Heart right ventricle (tissue), 16 donors: ENCODE results near the gene MTA1. TPM values are rescaled to one million over a fixed set of nuclear protein-coding genes. Genes with fewer than 3 reads are reported as not detected.

Experiments
- ATAC-seq, 8 donors: fragments of 200-7000 bp; cut with Tn5 transposase; one replicate each; pipeline ENCODE4 v1.9.1; 2020; ENCODE audit warnings: mild to moderate bottlenecking in 8 of 8, moderate library complexity in 8 of 8, moderate number of reproducible peaks in 1 of 8
- DNase-seq, 2 donors: peaks; one replicate each; pipeline ENCODE4 v3.0.0-alpha.2; 2020
- H3K27ac ChIP-seq, 10 donors: fragments of 200-600 bp; sonication (generic) in 2 of 10; one replicate each; pipeline versions ENCODE4 v1.5.0 to v1.8.0; 2020 to 2022; ENCODE audit warnings: mild to moderate bottlenecking in 3 of 10
- H3K27me3 ChIP-seq, 7 donors: fragments of 200-600 bp; one replicate each; pipeline ENCODE4 v1.8.0; 2021 to 2022; ENCODE audit warnings: mild to moderate bottlenecking in 2 of 7
- H3K36me3 ChIP-seq, 9 donors: fragments of 200-600 bp; sonication (generic) in 1 of 9; one replicate each; pipeline versions ENCODE4 v1.5.0 to v1.8.0; 2020 to 2022; ENCODE audit warnings: mild to moderate bottlenecking in 2 of 9
- H3K4me1 ChIP-seq, 9 donors: fragments of 200-600 bp; sonication (generic) in 1 of 9; one replicate each; pipeline versions ENCODE4 v1.5.0 to v1.8.0; 2020 to 2022; ENCODE audit warnings: mild to moderate bottlenecking in 4 of 9
- H3K4me3 ChIP-seq, 10 donors: fragments of 200-600 bp; sonication (generic) in 2 of 10; one replicate each; pipeline versions ENCODE4 v1.5.0 to v1.8.0; 2020 to 2022; ENCODE audit warnings: mild to moderate bottlenecking in 7 of 10, moderate library complexity in 2 of 10
- H3K9me3 ChIP-seq, 11 donors: fragments of 200-600 bp in 10 of 11; sonication (generic) in 2 of 11; one replicate each; pipeline versions ENCODE4 v1.5.0 to v1.8.0; 2013 to 2022; ENCODE audit warnings: mild to moderate bottlenecking in 2 of 11, control low read depth in 1 of 11, moderate library complexity in 1 of 11
- CTCF ChIP-seq, 9 donors: fragments of 200-600 bp; sonication (generic) in 2 of 9; IDR thresholded peaks; one replicate each; pipeline versions ENCODE4 v1.5.0 to v1.8.0; 2021 to 2022; ENCODE audit warnings: antibody characterized with exemption in 9 of 9, mild to moderate bottlenecking in 5 of 9, moderate library complexity in 1 of 9
- WGBS, 2 donors: extraction: QIAGEN DNeasy Blood & Tissue Kit; methylation state at CpG; one replicate each; pipeline ENCODE4 v1.1.7; 2013; ENCODE audit warnings: inconsistent platforms in 1 of 2; 5-methylcytosine and 5-hydroxymethylcytosine counted together
- intact Hi-C, 10 donors: fragments of 100-400 bp; cut with DNase I; formaldehyde crosslinking; loops; one replicate each; pipeline versions ENCODE4 v1.11.1 to v1.14.2; 2022
- polyA plus RNA-seq, 2 donors: library from polyadenylated mRNA; stranded (reverse); fragments of 200-250 nt; gene quantifications; one replicate each; pipeline ENCODE4 v1.2.3, GENCODE V29; 2013
- total RNA-seq, 10 donors: library from RNA; stranded (reverse); fragmentation: NEBNext Ultra II Directional in 3 of 10; extraction: Animal tissue kit (Norgen Biotek cat#: 25700) in 3 of 10; gene quantifications; one replicate each; pipeline versions ENCODE4 v1.2.1 to v1.2.4, GENCODE V29; 2021 to 2023
- donor health status: Arrhythmogenic right ventricular cardiomyopathy.
- donor health status: ischemic (EF 13 %, LVEDD 7.1; RV severe dilation, severe dysfunction).
- donor health status: healthy with polysubstance abuse.
- donor health status: DM: no; HTN: yes; CAD: no.
- donor health status: DM: no; HTN: no; CAD: no.
- donor health status: ischemic (EF 25% LVEDD 6.9; RV normal size, moderate dysfunction).
- donor health status: ischemic (EF 25% LVEDD 5.7; RV mildly dilated, moderate dysfunction).
- donor health status: healthy.
- donor health status: DM: yes; HTN: yes; CAD: no.
- donor health status: Ischemic cardiomyopathy.
- donor health status: ischemic (EF 35%, LVEDD 5.7; RV mildly dilated, moderate dysfunction).
- donor health status: nonischemic (EF 11% LVEDD 7.7; RV severe dilation, severe dysfunction).
- donor health status: DM: yes; HTN: yes; CAD: no.
- donor health status: PGD.
- donor health status: ischemic (EF 29% LVEDD 5.4; RV normal size, mild dysfunction).
- donor health status: nonischemic (EF 23%, LVEDD 6.1; RV moderate dilation, normal function).

Gene MTA1
- total and polyA plus RNA-seq, 12 donors: 94.4 to 250 (median 133) TPM

GRCh38 chr14:105417690-105418121 lies 1.9 kb upstream of the MTA1 start:
- H3K27ac ChIP-seq: no peak overlapping the region
- 88 to 97% methylated on average over 3 of the region's 3 CpGs for WGBS, 2 donors
- no peak for ATAC-seq
- DNase-seq: no peak
- H3K4me1 ChIP-seq: peaks cover 17 to 58% (median 49%) of the 10 kb centered on the region in 9 donors
- TF ChIP-seq CTCF (IDR thresholded peaks at IDR 0.05): no peak
- no peaks in the 10 kb centered on the region for H3K36me3 ChIP-seq
- no peak overlapping the region for H3K4me3 ChIP-seq
- H3K27me3 ChIP-seq: peaks cover 0 to 25% (median 0%) of the 10 kb centered on the region in 7 donors
- intact Hi-C loops: loop anchor here in 1 of 10 donors (10.0 kb wide), 1 partner anchor 67 kb away; the partner anchor contains the start of gene CRIP1
- H3K9me3 ChIP-seq: no peaks in the 10 kb centered on the region

GRCh38 chr14:105418269-105419194 lies 1.1 kb upstream of the MTA1 start:
- Histone ChIP-seq H3K9me3 (no peaks in the 10 kb centered on the region), H3K27me3 (peaks cover 0 to 17% (median 0%) of the 10 kb centered on the region in 7 donors), H3K36me3 (peaks cover 0 to 1% (median 0%) of the 10 kb centered on the region in 9 donors), H3K27ac (peak overlapping the region in 7 of 10 donors; percentile 56 to 91 (median 86)), H3K4me1 (peaks cover 17 to 61% (median 54%) of the 10 kb centered on the region in 9 donors), H3K4me3 (peak overlapping the region in 9 of 10 donors; percentile 54 to 85 (median 70))
- intact Hi-C loops: loop anchor here in 1 of 10 donors (10.0 kb wide), 1 partner anchor 66 kb away; the partner anchor contains the start of gene CRIP1
- WGBS, 2 donors: 76 to 77% methylated on average over 19 of the region's 19 CpGs
- no peak for ATAC-seq
- TF ChIP-seq CTCF (IDR thresholded peaks at IDR 0.05): no peak
- no peak for DNase-seq

DNA sequence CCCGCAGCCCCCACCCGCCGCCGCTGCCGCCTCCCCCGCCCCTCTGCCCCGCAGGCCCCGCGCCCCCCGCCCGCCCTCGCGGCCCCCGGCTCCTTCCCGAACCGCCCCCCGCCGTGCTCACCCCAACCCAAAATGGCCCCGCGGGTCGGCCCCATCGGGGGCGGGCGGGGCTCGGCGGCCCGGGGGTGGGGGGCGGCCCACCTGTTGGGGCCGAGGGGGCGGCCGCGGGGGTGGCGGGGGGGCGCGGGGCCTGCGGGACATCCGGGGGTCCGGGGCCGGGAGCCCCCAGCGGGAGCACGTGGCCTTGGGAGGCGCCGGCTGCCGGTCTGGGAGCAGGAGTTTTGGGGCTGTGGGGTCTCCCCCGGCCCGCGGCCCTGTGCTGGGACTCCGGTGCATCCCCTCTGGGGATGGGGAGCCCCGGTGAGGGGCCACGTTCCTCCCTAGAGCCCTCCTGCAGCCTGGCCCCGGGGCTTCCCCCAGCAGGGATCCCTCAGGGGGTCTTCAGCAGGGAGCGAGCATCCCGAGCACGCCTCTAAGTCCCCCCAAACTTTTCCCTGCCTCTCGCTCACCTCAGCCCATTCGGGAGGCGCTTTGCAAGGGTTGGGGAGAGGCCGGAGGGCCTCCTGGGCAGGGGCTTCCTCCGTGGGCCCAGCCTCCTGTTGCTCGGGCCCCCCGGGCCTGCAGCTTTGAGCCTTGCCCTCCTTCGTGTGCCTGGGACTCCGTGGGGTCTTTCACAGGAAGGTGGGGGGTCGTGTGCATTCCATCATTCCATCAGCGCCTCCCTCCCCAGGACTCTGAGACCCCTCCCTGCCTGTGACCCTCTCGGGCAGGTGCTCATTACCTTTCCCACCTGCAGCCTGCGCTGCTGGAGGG lies 710 bp downstream of the MTA1 start:
- Histone ChIP-seq H3K4me3 (peak overlapping the region; percentile 54 to 84 (median 72)), H3K36me3 (peaks cover 0 to 10% (median 0%) of the 10 kb centered on the region in 9 donors), H3K9me3 (no peaks in the 10 kb centered on the region), H3K27ac (peak overlapping the region; percentile 55 to 90 (median 74)), H3K27me3 (no peaks in the 10 kb centered on the region), H3K4me1 (peaks cover 17 to 57% (median 42%) of the 10 kb centered on the region in 9 donors)
- no peak for TF ChIP-seq CTCF (IDR thresholded peaks at IDR 0.05)
- intact Hi-C loops: no loop called here
- WGBS, 2 donors: 4 to 5% methylated on average over 44 to 62 of the region's 67 CpGs
- no peak for DNase-seq
- ATAC-seq: peak in 2 of 8 donors; percentile 2 to 18
